AG04449 (cell line): ENCODE results near the gene MAN1A1.

Experiments used
- CTCF ChIA-PET: fragments of 350-600 bp; formaldehyde crosslinking; extraction: SDS; loops from one replicate; lab custom pipeline; 2021; ENCODE audit warnings: antibody characterized with exemption; lab: Yijun Ruan, JAX
- POLR2A ChIA-PET: fragments of 400-600, 350-600 bp; formaldehyde crosslinking; extraction: SDS; loops from one replicate; lab custom pipeline; 2020; ENCODE audit warnings: antibody characterized with exemption, inconsistent platforms; lab: Yijun Ruan, JAX
- DNase-seq: peaks from one replicate; pipeline ENCODE4 v3.0.0-alpha.2; 2010; ENCODE audit warnings: low read depth, low spot score
- H3K4me3 ChIP-seq: 2 replicates; pipeline ENCODE4 v1.5.1; 2011; ENCODE audit warnings: low read depth, mild to moderate bottlenecking, control low read depth, low read length
- TF ChIP-seq, protein P1 (sequence below): IDR thresholded peaks from one replicate; pipeline ENCODE4 v1.5.1; 2011; ENCODE audit warnings: mild to moderate bottlenecking, moderate library complexity, low read length, control low read depth, inconsistent platforms; ENCODE audit not compliant: insufficient read depth; ENCODE audit errors: missing control alignments

Gene MAN1A1

DNA sequence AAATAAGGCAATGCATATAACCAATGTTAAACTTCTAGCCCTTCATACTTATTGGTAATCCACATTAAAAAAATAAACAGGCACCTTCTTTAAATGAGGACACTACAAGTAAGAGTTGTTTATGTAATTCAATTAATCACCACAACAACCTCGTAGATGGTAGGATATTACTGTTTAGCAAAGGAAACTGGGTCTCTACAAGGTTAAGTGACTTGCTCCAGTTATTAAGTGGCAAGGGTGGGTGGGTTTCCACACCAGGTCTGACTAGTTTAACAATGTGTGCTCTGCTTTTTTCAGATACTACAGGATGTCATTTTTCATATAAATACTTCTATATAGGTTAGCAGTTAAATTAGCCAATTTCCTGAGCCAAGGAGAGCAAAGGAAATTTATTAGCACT, 129.1 kb downstream of the MAN1A1 start:
- no peak for DNase-seq
- POLR2A ChIA-PET: no interaction called here
- TF ChIP-seq, protein P1, sequence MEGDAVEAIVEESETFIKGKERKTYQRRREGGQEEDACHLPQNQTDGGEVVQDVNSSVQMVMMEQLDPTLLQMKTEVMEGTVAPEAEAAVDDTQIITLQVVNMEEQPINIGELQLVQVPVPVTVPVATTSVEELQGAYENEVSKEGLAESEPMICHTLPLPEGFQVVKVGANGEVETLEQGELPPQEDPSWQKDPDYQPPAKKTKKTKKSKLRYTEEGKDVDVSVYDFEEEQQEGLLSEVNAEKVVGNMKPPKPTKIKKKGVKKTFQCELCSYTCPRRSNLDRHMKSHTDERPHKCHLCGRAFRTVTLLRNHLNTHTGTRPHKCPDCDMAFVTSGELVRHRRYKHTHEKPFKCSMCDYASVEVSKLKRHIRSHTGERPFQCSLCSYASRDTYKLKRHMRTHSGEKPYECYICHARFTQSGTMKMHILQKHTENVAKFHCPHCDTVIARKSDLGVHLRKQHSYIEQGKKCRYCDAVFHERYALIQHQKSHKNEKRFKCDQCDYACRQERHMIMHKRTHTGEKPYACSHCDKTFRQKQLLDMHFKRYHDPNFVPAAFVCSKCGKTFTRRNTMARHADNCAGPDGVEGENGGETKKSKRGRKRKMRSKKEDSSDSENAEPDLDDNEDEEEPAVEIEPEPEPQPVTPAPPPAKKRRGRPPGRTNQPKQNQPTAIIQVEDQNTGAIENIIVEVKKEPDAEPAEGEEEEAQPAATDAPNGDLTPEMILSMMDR: no peak
- no peak overlapping the region for H3K4me3 ChIP-seq
- CTCF ChIA-PET: no interaction called here

DNA sequence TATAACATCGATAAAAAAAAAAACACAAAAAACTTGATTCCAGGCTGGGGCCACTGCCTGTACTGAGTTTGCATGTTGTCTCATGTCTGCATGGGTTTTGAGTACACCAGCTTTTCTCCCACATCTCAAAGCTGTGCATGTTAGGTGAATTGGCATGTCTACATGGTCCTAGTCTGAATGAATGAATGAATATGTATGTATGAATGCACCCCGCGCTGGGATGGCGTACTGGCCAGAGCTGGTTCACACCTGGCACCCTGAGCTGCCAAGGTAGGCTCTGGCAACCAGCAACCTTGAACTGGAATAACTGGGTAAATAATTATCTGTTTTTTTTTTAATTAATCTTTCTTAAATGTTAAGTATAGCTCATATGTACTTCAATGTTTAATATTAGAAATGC, 131.0 kb downstream of the MAN1A1 start:
- CTCF ChIA-PET: interaction anchor here (0.6 to 1.4 kb wide), 2 partner anchors 35 to 71 kb away, joined by 3 to 4 read pairs; no protein-coding TSS in a partner anchor
- POLR2A ChIA-PET: no interaction called here
- DNase-seq: no peak
- TF ChIP-seq, protein P1: no peak
- no peak overlapping the region for H3K4me3 ChIP-seq

DNA sequence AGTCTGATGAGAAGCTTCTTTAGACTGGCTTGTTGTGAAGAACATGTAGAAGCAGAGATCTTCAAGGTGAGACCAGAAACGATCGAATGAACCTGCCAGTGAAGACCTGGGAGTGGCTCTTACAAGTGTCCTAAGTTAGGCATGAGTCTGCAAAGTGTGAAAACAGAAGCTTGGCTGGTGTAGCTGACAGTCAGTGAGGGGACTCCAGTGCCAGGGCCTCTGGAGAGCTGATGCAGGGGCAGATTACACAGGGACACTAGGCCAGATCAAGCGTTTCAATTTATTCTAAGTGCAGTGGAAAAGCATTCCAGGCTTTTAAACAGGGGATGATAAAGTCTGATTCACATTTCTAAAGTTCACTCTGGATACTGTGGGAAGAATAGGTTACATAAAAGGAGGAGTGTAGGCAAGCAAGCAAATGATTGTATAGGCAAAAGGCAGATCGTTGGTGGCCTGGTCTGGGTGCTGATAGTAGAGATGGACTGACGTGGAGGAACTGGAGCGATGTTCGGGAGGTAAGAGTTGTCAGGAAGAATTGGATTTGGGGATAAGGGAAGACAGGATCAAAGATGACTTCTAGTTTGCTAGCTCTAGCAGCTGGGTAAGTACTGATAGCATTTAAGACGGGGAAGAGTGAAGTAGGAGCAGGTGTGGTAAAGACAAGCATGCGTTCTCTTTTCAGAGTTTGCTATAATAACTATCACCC, 133.5 kb downstream of the MAN1A1 start:
- TF ChIP-seq, protein P1: no peak
- no peak for DNase-seq
- ChIA-PET POLR2A (no interaction called here), CTCF (no interaction called here)
- H3K4me3 ChIP-seq: no peak overlapping the region

GRCh38 chr6:119215309-119215708, 134.3 kb downstream of the MAN1A1 start:
- ChIA-PET CTCF (no interaction called here), POLR2A (no interaction called here)
- DNase-seq: no peak
- TF ChIP-seq, protein P1: no peak
- H3K4me3 ChIP-seq: no peak overlapping the region

DNA sequence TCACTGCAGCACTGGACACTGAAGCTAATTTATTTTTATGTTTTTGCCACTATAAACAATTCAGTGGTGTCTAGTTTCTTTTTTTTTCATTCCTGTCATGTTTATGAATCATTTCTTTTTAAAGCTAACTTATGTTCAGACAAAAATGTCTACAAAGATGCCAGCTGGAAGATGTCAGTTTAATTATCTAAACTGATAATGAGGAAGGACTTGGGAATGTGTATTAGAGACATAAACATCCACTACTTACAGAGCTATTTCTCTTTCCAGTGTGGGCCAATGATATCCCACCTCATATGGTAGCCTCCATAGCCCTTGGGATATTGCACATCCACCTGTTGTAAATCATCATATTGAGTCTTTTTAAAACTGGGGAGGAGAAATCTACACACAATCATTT, 139.0 kb downstream of the MAN1A1 start:
- ChIA-PET CTCF (no interaction called here), POLR2A (no interaction called here)
- DNase-seq: no peak
- TF ChIP-seq, protein P1: no peak
- H3K4me3 ChIP-seq: no peak overlapping the region

DNA sequence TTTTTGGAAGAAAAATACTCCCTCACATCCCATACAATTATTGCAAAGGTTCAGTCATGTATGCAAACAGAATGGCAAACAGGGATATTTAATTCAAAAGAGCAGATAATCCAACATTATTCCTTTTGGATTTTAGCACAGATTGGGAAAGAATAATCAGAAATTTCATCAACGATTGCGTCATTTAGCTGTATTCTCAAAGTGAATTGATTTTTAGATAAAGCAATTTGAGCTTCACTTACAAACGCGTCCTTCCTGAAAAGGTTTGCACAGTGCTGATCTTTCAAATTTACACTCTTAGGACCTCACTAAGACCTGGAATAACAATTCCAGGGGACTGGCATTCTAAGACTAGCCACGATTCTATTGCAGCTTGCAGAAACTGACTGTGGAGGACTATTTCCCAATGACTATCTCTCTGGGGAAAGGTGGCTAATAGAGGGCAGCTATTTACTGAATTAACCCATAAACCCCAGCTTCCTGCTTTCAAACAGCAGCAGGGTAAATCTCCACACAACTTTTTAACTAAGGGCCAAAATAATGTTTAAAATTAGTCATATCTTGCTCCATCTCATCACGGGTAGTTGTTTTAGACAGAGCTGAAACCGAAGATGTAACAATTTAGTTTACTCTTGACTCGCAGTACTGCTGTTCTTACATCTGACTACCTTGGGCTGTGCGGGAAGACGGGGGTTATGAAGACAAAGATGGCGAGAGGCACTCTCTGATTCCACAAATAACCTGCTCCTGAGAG, 139.9 kb downstream of the MAN1A1 start:
- ChIA-PET CTCF (no interaction called here), POLR2A (no interaction called here)
- no peak overlapping the region for H3K4me3 ChIP-seq
- no peak for DNase-seq
- TF ChIP-seq, protein P1: no peak
